ENCODE data around the gene NRGN.

Gene NRGN

DNA sequence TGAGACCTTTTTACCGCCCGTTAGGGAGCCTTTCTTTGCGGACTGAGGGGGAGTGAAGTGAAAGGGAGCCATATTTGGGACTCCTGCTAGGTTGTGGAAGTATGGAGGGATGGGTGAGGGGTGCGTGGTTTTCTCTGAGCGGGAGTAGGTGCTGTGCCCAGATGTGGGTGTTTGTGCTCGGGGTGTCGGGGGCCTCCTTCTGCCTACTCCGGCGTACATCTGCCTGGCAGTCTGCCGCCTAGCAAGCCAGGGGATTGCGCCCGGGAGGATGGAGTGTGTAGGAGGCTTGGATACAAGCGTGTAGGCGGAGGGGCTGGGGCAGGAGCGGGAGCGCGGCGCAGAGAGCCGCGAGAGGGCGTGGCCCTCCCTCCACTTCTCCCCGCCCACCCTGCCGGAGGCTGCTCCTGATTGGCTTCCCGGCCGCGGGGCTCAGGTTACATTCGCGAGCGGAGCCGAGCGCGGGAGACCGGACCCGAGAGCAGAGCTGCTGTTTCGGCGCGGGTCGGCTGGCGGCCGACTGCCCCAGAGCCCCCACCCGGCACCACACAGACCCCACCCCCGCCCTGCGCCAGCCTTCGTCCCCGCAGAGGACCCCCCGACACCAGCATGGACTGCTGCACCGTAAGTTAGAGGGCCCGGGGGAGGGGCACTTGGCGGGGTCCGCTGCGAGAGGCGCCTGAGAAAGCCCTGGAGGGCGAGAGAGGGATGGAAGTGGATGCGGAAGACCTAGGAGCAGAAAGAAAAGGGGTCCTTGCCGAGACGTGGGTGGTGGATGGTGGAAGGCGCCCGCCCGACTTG is at the start of gene NRGN:
Gene NRGN, plus strand, starts transcription at position 464 of the 798 bp plus-strand sequence. Its CDS starts 143 bp downstream, at position 607.
- DNase-seq (ENCODE audit: low read depth, low spot score): no peak

DNA sequence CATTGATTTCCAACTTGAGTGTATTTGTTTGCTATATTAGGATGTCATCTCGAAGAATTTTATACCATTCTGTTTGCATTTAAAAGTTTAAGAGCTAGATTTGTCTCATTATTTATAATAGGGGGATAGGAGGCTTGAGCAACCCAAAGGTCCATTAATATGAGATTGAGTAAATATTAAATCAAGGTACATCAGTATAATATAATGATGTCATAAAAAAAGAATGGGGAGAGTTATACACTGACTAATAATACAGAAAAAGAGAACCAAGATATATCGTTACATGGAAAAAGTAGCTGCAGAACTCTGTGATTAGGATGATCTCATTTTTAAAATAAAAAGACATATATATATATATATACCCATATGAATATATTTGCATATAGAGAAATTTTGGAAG is 46.6 kb upstream of the NRGN start:
- no peak for DNase-seq (ENCODE audit: low read depth, low spot score)

GRCh38 chr11:124699547-124699946 is 40.2 kb upstream of the NRGN start:
- no peak for DNase-seq (ENCODE audit: low read depth, low spot score)

GRCh38 chr11:124700028-124700427 is 39.7 kb upstream of the NRGN start:
- no peak for DNase-seq (ENCODE audit: low read depth, low spot score)

DNA sequence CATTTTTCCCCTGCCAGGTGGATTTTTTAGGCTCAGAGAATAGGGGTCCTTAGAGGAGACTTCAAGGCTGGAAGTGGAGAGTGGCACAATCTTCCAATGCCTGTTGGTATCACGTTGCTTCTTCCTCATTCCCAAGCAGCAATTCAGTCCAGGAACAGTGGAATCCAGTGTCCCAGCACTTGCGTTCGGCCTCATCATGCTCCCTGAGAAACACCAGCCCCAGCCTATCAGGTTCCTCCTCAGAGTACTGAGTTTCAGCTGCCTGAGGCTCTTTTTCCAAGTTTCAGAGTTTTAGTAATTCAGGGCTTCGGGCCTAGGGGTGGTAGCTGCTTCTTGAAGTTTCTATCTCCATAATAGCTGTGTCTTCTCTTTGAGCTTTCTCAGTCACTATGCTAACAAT is 31.9 kb upstream of the NRGN start:
- no peak for DNase-seq (ENCODE audit: low read depth, low spot score)

GRCh38 chr11:124712392-124712791 is 27.4 kb upstream of the NRGN start:
- DNase-seq (ENCODE audit: low read depth, low spot score): no peak

DNA sequence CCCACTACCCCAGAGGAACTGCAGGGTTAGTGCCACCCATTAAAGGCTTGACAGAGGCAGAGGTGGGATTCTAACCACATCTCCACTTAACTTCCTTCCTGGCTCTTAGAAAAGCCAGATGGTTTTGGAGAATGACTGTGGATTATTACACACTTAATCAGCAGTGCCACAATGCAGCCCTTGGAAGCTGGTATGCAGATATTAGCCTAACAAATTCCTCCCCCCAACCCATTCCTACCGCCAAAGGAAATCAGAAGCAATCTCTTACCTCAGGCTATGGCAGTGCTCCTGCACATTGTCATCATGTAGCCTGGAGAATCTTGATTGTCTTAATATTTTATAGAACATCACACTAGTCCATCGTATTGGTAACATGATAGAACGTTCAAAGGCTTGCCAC is 23.2 kb upstream of the NRGN start:
- no peak for DNase-seq (ENCODE audit: low read depth, low spot score)

DNA sequence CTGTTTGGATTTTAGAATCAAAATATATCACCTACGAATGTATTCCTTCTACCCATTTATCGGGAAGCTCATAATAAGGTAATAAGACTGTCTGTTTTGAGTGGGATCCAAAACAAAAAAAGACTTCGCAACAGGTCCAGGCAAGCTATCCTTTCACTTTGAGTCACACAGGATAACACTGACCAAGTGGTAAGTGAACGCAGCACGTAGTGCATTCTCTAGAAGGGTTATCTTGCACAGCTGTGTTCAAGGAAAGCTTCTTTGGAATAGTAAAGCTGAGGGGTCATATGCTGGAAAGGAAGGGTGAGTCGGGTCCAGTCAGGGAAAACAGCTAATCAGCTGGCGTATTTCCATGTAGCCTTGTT is 22.3 kb upstream of the NRGN start:
- DNase-seq (ENCODE audit: low read depth, low spot score): no peak

GRCh38 chr11:124717786-124718651 is 21.7 kb upstream of the NRGN start:
- no peak for DNase-seq (ENCODE audit: low read depth, low spot score)

DNA sequence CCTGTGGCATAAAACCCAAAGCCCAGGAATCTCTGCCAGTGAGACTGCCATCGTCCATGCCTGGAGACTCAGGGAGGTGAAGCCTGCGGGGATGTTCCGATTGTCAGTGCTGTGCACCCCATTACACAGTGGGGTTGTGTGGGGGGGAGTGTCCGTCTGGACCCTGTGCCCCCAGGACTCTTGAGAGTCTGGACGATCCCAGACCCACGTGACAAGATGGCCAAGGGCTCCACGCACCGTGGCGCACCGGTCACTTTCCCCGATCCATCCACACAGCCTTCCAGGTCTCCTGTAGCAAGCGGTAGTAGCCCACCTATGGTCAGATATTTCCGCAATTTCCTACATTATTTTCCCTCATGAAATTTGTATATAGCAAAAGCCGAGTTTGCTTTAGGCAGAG is 20.9 kb upstream of the NRGN start:
- DNase-seq (ENCODE audit: low read depth, low spot score): no peak

- DNase-seq (ENCODE audit: low read depth, low spot score): no peak
Measured at GRCh38 chr11:124719534-124719933, 20.2 kb upstream of the NRGN start.

DNA sequence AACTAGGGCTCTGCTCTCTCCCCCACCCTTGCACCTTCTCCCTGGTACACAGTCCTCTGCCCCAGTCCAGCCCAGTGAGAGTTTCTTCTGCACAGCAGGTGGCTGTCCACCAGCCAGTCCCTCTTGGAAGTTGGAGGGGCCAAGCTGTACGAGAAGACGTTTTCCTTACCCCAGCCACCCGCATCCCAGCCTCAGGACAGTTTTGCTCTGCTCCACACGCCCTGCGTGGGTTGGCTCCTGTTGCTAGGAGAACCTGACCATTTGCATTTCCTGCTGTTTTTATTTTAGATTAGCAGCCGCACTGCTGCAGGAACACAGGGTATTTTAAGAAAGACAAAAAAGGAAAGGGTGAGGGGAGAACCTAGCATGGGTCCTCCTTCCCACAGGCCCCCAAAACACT is 17.6 kb upstream of the NRGN start:
- no peak for DNase-seq (ENCODE audit: low read depth, low spot score)

- DNase-seq (ENCODE audit: low read depth, low spot score): no peak
Measured at GRCh38 chr11:124724979-124725718, 14.6 kb upstream of the NRGN start.

- no peak for DNase-seq (ENCODE audit: low read depth, low spot score)
Measured at GRCh38 chr11:124725719-124726105, 14.0 kb upstream of the NRGN start.

DNA sequence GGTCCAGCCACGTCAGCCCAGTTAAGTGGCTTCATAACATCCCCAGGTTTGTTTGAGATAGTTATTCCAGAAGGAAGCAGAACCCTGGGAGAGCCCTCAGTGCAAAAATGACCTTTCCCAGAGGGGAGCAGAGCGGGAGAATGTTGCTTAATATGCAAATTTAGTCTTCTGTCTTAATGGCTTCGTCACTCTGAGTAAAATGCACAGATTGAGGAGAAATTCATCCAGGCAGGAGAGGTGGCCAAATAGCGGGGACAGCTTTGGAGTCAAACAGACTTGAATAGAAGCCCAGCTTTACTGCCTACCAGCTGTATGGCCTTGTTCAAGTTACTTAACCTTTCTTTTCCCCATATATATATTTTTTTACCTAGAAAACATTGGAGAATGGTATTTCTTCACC is 12.3 kb upstream of the NRGN start:
- no peak for DNase-seq (ENCODE audit: low read depth, low spot score)

DNA sequence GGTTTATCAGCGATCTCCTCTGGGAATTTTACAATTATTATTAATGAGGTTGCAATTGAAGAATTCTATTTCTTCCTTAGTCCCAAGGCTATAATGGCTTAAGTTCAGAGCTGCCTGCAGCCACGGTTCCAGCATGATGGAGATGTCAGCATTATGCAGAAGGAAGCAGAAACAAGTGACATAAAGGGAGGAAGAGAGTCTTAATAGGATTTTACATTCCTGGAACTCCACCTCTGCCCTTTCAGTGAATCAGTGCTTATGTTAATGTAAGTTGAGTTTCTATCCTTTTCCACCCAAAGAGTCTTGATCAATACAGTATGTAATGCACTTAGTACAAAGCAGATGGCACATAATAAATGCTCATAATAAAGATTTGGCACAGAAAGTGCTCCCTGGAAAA is 11.6 kb upstream of the NRGN start:
- DNase-seq (ENCODE audit: low read depth, low spot score): no peak

- DNase-seq (ENCODE audit: low read depth, low spot score): no peak
Measured at GRCh38 chr11:124729571-124729970, 10.2 kb upstream of the NRGN start.

DNA sequence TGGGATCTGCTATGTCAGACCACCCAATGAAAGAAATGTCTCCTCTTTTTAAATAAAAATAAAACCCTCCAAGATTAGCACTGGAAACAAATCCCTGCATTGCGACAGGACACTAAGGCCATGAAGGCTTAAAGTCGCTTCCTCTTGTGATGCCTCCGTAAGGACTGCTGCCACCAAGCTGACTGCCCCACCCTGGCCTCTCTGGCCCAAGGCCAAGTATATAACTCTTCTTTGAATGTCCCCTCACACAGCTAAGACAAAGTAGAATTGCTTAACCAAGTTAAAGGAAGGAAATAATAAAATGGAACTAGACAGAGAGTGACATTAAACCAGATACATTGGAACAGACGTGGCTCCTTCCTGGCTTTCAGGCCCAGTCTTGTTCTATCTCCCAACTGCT is 7.5 kb upstream of the NRGN start:
- no peak for DNase-seq (ENCODE audit: low read depth, low spot score)

DNA sequence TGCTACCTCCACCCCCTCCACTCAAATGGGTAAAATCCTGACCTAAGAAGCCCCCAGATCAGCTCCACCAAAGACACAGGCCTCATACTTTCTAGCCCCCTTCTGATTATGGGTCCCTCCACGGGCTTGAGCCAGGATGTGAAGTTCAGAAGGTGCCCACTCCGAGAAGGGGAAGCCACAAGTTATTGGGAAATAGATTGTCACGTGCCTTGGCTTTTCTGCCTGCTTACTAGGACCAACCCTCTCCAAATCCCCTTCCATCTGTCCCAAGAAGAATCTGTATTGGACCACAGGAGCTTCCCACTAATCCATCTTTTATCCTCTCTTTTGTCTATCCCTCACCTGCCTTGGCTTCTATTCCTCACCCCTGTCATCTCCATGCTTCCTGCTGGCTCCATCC is 3.0 kb upstream of the NRGN start:
- no peak for DNase-seq (ENCODE audit: low read depth, low spot score)

DNA sequence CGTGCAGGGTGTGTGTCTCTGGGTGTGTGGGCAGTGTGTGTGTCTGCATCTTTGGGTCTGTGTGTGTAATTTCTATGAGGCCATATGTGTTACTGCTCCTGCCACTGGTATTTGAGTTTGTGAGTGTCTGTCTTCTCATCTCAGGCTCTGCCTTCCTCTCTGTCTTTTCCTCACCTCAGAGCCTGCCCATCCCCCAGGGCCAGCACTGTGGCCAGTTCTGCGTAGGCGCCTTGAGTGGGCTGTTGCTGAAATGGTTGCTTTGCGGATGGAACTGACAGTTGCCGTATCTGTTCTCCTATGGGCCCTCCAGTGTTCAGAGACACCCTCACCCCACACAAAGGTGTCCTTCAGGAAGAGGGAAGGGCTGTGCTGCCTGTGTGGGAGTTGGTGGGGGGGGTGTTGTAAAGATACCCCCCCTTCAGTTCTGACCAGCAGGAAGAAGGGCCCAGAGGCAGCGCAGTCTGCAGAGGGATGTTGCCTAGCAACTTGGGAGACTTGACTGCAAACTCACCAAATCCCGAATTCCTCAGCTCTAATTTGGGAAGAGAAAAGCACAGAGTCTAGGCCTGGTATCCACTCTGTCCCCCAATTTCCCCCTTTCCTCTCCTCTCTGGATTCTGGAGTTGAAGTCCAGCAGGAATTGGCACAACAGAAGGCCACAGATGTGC is 2.0 kb upstream of the NRGN start:
- DNase-seq (ENCODE audit: low read depth, low spot score): no peak

- no peak for DNase-seq (ENCODE audit: low read depth, low spot score)
Measured at GRCh38 chr11:124738713-124739478, 846 bp upstream of the NRGN start.

Measured in iPS DF 19.7 (cell line).